ENCODE measurements around the gene CHST6. TPM values are rescaled to one million over a fixed set of nuclear protein-coding genes. Genes with fewer than 3 reads are reported as not detected.

The CHST6 gene
- total RNA-seq, 1 experiment from 2014 or later = 17.9 TPM

DNA sequence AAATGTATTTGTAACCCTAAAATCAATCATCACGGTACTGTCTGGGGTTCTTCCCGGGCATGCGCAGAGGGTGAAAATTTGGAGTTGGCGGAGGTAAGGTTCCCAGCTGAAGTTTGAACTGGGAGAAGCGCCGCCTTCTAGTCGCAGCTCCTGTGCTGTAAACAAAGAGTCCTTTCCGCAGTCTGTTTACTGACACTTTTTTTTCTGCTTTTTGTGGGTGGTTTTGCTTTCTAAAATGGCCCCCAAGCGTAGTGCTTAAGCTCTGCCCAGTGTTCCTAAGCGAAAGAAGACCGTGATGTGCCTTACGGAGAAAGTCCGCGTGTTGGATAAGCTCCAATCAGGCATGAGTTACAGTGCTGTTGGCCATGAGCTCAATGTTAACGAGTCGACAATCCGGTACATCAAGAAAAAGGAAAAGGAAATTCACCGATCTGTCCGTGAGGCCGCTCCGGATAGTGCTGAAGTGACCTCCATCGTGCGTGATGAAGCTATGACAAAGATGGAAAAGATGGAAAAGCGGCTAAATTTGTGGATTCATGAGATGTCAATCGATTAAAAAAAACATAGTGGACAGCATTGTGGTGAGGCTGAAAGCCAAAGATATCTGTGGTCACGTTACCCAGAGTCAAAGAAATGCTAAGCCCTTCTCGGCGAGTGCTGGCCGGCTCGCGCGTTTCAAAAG lies 61.4 kb downstream of the CHST6 start:
- TF ChIP-seq, protein P1, sequence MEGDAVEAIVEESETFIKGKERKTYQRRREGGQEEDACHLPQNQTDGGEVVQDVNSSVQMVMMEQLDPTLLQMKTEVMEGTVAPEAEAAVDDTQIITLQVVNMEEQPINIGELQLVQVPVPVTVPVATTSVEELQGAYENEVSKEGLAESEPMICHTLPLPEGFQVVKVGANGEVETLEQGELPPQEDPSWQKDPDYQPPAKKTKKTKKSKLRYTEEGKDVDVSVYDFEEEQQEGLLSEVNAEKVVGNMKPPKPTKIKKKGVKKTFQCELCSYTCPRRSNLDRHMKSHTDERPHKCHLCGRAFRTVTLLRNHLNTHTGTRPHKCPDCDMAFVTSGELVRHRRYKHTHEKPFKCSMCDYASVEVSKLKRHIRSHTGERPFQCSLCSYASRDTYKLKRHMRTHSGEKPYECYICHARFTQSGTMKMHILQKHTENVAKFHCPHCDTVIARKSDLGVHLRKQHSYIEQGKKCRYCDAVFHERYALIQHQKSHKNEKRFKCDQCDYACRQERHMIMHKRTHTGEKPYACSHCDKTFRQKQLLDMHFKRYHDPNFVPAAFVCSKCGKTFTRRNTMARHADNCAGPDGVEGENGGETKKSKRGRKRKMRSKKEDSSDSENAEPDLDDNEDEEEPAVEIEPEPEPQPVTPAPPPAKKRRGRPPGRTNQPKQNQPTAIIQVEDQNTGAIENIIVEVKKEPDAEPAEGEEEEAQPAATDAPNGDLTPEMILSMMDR (IDR thresholded peaks at IDR 0.05 in 2 of 3, conservative IDR thresholded peaks at IDR 0.05 in 1 of 3; ENCODE audit: borderline replicate concordance in 1 of 3, insufficient read depth in 1 of 3, low read depth in 2 of 3, low read length in 2 of 3) = no peak
- peak; percentile 7 for TF ChIP-seq YY1 (IDR thresholded peaks at IDR 0.05; ENCODE audit: extremely low read depth, insufficient replicate concordance, low read depth, low read length)
- TF ChIP-seq ELF1 (IDR thresholded peaks at IDR 0.05; ENCODE audit: borderline replicate concordance, low read depth) = no peak
- Histone ChIP-seq H3K79me2 (ENCODE audit: insufficient read depth, low read length) (peaks cover 37% of the 10 kb centered on the region), H3K27ac (ENCODE audit: low read depth, low read length) (peak overlapping the region; percentile 67; the same call in 1 of the 2 replicates), H3K9ac (ENCODE audit: low read length) (peak overlapping the region; percentile 83), H3K4me3 (replicated peaks in 1 of 2; ENCODE audit: low read depth in 1 of 2, low read length in 2 of 2) (peak overlapping the region; percentile 53 to 79), H3K4me1 (ENCODE audit: control insufficient read depth in 1 of 2, insufficient read depth in 2 of 2, low read length in 2 of 2) (peaks cover 0 to 20% of the 10 kb centered on the region in 2 experiments; a peak in 3 of 4 replicates), H3K9me3 (ENCODE audit: control insufficient read depth in 1 of 2, insufficient read depth in 1 of 2, low read depth in 1 of 2, low read length in 2 of 2) (no peaks in the 10 kb centered on the region), H3K36me3 (ENCODE audit: control insufficient read depth in 1 of 2, insufficient read depth in 2 of 2, low read length in 2 of 2) (no peaks in the 10 kb centered on the region), H3K9me2 (ENCODE audit: insufficient read depth) (no peaks in the 10 kb centered on the region), H4K20me1 (ENCODE audit: insufficient read depth) (0 out of 2 replicates have a peak, but pooled peaks cover 4% of the 10 kb centered on the region), H2AFZ (ENCODE audit: low read depth, low read length, poor library complexity, severe bottlenecking) (peak overlapping the region; percentile 97), H3K27me3 (ENCODE audit: insufficient read depth, low read length) (no peaks in the 10 kb centered on the region), H3K4me2 (ENCODE audit: low read length) (peak overlapping the region; percentile 95)
- DNase-seq (ENCODE audit: low read depth, low spot score) (no peak), ATAC-seq (peak; percentile 46)
- ChIA-PET POLR2A (interaction anchor here (0.5 kb wide), 1 partner anchor 300 kb away, joined by 3 read pairs; no protein-coding TSS in a partner anchor), RAD21 (ENCODE audit: low non-redundant PET in 1 of 2, low total read pairs in 2 of 2, uncharacterized antibody in 2 of 2, unreplicated experiment in 2 of 2) (no interaction called here), CTCF (interaction anchor here (1.0 to 1.9 kb wide), 2 partner anchors 31 to 235 kb away, joined by 3 to 4 read pairs; partner anchors contain the start of gene TMEM170A)
- intact Hi-C loops (cut with micrococcal nuclease) = no loop called here
- BruUV-seq (replicated peaks) = no TSS peak
